ENCODE data around the gene EFNB3.

The EFNB3 gene

DNA sequence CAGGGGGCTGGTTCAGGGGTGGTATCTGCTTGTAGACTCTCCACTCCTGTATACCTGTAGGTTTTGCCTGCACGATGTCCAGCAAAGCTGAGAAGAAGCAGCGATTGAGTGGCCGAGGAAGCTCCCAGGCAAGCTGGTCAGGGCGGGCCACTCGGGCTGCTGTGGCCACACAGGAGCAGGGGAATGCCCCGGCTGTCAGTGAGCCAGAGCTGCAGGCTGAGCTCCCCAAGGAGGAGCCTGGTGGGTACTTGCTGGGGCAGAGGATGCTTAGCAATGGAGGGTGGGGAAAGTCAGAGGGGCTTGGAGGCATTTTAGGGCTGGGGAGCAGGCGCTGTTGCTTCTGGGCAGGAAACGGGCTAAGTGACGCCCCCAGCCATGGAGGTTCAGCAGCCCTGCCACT is 14.7 kb downstream of the EFNB3 start:
- no peak for DNase-seq

DNA sequence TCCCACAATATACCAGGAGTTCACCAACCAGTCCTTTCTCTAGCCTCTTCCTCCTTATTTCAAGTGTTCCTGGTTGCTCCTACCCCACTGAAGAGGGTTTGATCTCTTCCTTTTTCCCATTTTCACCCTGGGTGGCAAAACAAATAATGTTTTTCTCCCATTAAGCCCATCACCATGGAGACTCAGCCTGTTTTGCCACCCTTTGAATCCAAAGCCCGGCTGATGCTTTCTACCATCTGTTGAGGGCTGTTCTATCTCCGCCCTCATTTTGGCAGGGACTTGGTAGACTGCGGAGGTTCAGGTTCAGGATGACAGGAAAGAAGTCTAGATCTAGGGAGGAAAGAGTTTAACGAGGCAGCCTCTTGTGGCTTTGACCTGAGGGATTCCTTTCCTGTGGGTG is 15.1 kb downstream of the EFNB3 start:
- peak; percentile 36 for DNase-seq

DNA sequence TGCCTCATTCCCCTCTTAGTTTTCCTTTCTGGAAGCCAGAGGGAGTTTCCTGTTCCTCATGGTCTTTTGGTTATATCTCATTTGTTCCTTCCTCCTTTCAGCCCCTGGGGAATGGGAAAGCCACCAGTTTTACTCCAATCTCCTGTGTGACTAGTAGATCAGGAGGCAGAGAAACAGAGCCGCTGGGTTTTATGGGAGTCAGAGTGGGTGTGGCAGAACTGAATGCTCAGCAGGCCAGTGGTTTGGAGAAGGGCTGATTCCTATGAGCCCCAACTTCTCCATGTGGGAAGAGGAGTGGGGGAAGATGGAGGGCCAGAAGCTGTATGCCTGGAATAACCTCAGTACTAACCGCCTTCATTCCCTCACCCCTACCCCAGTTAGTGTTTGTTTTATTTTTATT is 16.6 kb downstream of the EFNB3 start:
- DNase-seq, result no peak

DNA sequence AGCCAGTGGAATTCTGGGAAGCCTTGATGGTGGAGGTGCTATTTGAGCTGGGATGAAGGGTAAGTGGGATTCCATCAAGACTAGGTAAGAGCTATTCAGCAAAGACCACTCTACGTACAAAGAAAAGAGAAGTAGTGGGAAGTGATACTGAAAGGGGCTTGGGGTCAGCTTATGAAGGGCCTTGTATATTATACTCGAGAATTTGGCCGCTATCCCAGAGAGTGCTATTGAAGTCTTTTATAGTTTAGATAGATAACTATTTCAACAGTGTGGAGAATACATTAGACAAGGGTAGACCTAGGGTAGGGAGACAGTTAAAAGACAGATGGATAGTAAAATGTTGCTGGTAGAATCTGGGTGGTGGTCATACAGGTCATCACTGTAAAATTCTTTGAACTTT is 22.9 kb downstream of the EFNB3 start:
- no peak for DNase-seq

DNA sequence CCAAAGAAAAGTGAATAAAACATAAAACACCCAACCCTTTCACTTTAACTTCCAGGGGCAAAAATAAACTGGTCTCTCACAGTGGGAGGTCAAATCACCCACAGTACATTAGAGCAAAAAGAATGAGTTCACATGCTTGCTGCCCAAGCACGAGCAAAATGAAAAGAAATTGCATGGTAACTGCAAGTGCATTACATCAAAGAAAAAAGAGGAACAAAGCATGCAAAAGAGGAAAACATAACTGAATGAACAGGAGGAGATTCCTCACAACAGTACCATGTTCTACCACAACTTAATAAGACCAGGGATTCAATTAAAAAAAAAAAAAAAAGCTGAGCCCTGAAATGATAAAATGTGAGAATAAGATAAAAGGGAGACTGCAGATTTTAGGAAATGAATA is 24.8 kb downstream of the EFNB3 start:
- no peak for DNase-seq

DNA sequence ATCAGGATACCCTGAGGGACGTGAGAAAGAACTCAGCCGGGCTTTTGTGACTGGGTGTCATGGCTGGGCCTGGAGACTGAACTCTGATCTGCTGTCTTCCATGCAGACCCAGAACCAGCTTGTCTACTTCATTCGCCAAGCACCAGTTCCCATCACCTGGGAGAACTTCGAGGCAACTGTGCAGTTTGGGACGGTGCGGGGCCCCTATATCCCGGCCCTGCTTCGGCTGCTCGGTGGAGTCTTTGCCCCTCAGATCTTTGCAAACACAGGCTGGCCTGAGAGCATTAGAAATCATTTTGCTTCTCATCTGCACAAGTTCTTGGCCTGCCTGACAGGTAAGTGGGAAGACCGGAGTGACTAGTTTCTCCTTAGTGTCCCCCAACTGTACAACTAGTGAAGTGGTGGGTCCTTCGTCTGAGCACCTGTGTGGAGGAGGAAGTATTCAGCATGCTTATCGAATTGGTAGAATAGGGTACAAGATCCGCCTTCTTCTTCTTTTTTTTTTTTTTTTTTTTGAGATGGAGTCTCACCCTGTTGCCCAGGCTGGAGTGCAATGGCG is 28.1 kb downstream of the EFNB3 start:
- DNase-seq, result no peak

DNA sequence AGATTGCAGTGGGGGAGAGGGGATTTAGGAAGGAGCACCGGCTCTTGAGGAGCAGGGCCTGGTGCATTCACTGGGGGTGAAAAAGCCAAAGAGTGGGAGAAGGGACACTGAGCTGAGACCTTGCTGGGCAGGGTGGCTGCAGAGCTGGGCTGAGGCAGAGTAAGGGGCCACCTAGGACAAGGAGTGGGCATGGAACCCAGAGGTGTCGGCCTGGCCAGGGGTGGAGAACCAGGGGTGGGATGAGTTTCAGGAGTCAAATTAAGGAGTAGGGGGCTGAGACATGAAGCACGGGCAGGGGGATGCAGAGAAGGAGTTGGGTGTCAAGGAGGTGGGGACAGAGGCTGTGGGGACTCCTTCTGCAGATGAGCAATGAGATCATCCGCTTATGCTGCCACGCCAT is 32.6 kb downstream of the EFNB3 start:
- no peak for DNase-seq

DNA sequence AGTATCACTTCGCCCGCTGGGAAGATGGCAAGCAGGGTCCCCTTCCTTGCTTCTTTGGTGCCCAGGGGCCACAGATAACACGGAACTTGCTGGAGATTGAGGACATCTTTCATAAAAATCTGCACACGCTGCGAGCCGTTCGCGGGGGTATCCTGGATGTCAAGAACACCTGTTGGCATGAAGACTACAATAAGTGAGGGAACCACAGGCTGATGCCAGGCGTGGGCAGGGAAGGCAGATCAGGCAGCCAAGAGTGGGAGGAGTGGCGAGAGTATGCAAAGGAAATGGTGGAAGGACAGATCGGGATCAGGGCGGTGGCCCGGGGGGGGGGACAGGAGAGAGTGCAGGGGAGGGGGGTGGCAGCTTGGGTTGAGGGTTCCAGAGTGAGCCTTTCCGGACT is 34.7 kb downstream of the EFNB3 start:
- no peak for DNase-seq

DNA sequence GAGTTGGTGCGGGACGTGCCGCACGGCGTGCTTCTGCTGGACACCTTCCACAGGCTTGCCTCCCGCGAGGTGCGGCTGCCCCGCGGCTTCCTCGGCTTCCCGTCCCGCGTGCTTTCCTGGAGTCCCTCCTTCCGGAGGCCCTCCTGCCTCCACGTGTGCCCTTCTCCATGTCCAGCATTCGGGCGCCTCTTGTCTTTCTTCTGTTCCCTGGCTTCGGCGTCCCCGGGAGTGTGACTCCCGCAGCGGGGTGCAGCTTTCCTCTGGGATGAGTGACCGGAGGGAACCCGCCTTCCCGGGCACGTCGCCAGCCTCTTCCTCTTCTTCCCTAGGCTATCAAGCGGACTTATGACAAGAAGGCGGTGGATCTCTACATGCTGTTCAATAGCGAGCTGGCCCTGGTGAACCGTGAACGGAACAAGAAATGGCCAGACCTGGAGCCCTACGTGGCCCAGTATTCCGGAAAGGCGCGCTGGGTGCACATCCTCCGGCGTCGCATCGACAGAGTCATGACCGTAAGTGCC is 35.5 kb downstream of the EFNB3 start:
- DNase-seq, result peak; percentile 56

DNA sequence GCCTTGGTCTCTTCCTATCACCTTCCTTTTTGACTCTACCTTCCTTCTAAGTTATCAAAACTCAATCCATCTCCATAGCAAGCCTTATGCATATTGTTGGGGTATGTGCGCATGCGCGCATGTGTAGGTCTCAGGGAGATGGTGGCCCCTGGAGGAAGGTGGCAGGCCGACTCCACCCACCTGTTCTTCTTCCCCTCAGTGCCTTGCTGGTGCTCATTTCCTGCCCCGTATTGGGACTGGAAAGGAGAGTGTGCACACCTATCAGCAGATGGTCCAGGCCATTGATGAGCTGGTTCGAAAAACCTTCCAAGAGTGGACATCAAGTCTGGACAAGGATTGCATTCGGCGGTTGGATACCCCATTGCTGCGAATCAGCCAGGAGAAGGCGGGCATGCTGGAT is 37.7 kb downstream of the EFNB3 start:
- no peak for DNase-seq

DNA sequence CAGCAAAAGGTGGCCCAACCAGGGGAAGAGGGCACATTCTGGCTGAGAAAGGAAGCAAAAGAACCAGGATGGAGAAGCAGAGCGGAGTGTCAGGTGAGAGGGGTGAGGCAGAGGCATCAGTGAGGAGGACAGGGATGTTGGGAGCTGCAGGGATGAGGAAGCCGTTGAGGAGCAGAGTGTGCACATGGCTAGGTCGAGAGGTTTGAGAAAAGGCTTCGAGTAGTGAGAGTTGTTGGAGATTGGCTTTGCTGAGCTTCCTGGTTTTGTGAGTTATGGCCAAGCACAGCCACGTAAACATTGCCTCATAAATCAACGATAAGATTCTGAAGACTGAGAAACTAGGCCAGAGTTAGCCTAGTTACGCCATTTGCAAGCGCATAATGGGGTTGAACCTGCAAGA is 39.4 kb downstream of the EFNB3 start:
- no peak for DNase-seq

DNA sequence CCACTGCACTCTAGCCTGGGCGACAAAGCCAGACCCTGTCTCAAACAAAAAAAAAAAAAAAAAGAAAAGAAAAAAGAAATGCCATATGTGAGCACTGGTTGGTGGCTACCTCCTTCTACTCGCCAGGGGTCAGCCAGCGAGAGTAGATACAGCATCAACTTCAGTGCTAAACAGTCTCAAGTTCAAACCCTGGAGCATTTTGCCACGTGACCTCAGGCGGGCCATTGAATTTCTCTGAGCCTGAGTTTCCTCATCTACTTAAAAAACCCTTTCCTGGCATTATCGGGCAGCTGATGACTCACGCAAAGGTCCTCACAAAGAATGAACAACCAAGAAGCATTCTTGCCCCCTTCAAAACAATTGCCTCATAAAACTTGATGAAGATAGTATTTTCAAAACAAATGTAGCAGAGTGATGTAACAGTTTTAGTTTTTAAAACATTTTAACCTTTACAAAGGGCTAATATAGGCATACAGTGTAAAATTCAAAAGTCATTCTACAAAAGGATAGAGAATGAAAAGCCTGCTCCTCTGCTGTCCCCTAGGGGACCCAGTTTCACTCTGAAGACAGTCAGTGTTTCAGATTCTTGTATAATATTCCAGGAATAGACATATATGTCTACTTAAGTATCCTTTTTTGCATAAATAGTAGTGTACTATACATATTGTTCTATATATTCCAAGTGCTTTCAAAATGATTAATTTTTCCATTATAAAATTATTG is 40.9 kb downstream of the EFNB3 start:
- no peak for DNase-seq

DNA sequence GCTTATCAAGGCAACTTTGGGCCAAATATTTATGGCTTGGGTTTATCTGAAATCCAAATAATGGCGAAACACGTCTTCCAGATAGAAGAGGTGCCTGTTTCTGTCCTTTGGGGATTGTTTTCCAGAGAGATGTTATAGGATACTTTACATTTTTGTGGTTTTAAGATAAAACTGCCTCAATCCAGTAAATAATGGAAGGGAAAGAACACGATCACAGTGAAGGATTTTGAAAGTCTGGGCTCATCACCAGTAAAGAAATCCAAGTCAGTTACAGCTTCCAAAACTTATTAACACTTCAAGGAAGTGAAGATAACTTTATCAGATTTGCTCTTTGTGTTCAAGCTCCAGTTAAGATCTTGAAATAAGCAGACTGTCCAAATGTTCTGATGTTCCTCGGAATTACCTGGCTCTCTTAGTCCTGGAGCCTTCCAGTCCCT is 42.7 kb downstream of the EFNB3 start:
- DNase-seq, result no peak

DNA sequence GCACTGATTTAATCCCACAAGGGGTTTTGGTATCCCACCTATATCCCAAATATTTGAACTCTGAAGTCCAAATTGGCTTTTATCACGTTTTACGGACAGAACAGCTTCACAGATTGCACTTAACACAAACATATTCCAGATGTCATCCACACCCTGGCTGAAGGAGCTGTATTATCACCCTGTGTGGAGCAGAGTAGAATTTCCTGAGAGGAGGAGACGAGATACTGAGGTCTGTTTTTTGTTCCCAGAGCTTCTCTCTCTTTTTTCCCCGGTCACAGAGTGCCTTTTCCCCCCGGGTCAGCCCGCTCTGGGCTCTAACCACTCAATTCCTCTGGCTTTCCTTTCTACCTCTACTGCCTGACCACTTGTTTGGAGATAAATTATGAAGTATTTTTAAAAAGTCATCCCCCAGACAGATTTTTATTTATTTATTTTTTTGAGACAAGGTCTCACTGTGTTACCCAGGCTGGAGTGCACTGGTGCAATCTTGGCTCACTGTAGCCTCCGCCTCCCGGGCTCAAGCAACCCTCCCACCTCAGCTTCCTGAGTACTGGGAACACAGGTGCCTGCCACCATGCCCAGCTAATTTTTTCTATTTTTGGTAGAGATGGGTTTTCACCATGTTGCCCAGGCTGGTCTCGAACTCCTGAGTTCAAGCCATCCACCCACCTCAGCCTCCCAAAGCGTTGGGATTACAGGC is 43.2 kb downstream of the EFNB3 start:
- DNase-seq, result no peak

DNA sequence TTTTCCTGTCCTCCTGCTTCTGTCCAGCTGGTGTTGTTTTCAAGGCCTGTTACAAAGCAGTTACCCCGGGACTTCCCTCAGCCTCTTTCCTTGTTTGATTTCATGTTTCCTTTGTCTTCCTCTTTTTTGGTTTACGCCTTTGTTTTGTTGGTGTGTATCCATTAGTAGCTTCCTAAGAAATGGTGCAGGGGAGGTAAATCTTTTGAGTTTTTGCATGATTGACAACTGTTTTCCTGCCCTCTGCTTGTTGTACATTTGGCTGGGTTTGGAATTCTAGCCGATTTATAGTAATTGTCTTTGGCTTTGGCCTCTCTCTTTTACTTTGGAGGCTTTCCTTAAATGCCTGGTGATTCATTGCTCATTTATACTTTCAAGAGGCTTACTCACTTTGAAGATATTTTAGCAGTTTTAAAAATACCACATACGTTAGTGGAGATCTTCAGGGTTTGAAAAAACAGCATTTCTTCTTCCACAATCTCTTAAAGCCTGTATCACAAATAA is 45.4 kb downstream of the EFNB3 start:
- DNase-seq, result no peak

DNA sequence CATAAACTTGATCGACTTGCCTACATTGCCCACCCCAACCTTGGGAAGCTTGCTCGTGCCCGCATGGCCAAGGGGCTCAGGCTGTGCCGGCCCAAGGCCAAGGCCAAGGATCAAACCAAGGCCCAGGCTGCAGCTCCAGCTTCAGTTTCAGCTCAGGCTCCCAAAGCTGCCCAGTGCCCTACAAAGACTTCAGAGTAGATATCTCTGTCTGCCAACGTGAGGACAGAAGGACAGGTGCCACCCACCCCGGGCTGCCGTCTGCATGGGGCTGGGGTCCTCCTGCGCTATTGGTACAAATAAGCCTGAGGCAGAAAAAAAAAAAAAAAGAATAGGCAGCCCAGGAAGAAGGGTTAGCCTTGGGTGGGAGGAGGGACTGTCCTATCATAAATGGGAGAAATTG is 49.7 kb downstream of the EFNB3 start:
- no peak for DNase-seq

DNA sequence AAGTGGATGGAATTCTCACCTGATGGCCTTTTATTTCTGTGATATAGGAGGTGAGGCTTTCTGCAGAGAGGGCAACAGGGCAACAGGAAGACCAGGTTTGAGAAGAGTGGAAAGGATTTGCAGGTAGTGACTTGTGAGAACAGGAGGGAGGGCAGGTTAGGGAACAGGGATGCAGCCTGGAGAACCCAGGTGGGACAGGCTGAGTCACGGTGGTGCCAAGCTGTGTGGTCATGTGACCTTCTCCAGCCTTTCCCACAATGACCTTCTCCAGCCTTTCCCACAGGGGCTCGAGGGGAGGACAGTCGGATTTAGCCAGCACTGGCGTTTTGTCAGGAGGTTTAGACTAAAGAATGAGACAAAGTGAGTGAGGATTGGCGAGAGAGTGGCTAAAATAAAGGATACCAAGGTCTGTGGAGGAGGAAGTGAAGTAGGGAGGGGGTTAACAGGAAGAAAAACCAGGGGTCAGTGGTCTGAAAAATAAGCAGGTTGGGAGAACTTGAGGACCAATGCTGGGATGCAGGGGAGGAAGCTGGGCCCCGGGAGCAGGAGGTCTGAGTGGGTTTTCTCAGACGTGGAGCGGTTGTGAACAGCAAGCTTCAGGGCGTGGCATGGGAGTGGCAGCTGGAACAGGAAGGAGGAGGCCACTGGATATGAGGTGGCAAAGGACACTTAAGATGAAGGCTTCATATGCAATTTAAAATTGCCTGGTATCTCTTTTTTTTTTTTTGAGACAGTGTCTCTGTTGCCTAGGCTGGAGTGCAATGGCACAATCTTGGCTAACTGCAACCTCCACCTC is 50.3 kb downstream of the EFNB3 start:
- no peak for DNase-seq

DNA sequence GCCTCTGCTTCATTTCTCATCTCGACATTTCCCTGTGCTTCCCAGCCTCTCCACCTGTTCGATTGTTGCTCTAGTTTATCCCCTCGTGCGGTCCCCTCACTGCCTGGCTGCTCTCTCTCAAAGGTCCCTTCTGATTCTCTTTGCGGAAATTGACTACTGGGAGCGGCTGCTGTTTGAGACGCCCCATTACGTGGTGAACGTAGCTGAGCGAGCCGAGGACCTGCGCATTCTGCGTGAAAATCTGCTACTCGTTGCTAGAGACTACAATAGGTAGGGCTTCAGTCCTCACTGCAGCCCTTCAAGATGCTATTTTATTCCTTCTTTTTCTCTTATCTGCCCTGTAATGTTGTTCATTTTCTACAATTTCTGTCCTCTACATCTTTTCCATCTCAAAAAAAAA is 52.0 kb downstream of the EFNB3 start:
- no peak for DNase-seq

All from NCI-H748 treated with DMSO at 0.1 percent for 48 hours (cell line).